HepG2 (cell line): ENCODE measurements around the gene HP1BP3. TPM values are rescaled to one million over a fixed set of nuclear protein-coding genes. Genes with fewer than 3 reads are reported as not detected.

Source experiments
- CAMTA2 ChIP-seq: sonication (generic); formaldehyde crosslinking; IDR thresholded peaks from 2 replicates; pipeline ENCODE4 v1.4.0; 2020; ENCODE audit warnings: mild to moderate bottlenecking, missing genetic modification reagents, borderline replicate concordance
- DNMT3B ChIP-seq: conservative IDR thresholded peaks from 2 replicates; pipeline ENCODE4 v1.6.1; 2016; ENCODE audit warnings: missing biosample characterization, control low read depth
- HMGXB3 ChIP-seq: sonication (generic); formaldehyde crosslinking; IDR thresholded peaks from 2 replicates; pipeline ENCODE4 v1.4.0; 2020; ENCODE audit warnings: missing genetic modification reagents, borderline replicate concordance
- HNRNPUL1 ChIP-seq: fragments of 200-400 bp; formaldehyde crosslinking; IDR thresholded peaks from 2 replicates; pipeline ENCODE4 v1.6.1; 2017; ENCODE audit warnings: low read depth, mild to moderate bottlenecking, low read length, moderate library complexity
- PLSCR1 ChIP-seq: sonication (generic); formaldehyde crosslinking; IDR thresholded peaks from 2 replicates; pipeline ENCODE4 v1.5.0; 2020; ENCODE audit warnings: missing genetic modification reagents, mild to moderate bottlenecking, borderline replicate concordance
- THAP8 ChIP-seq: sonication (generic); formaldehyde crosslinking; IDR thresholded peaks from 2 replicates; pipeline ENCODE4 v1.5.1; 2020; ENCODE audit warnings: missing genetic modification reagents, mild to moderate bottlenecking, borderline replicate concordance
- ZBTB38 ChIP-seq: sonication (generic); formaldehyde crosslinking; IDR thresholded peaks from 2 replicates; pipeline ENCODE4 v1.5.1; 2020; ENCODE audit warnings: mild to moderate bottlenecking, missing genetic modification reagents
- ZBTB40 ChIP-seq, 2 experiments: fragments of 450-650 bp in 1 of 2; sonication (generic) in 1 of 2; formaldehyde crosslinking in 1 of 2; IDR thresholded peaks; 2 replicates each; pipeline versions ENCODE4 v1.6.1 to v1.8.0; 2016 to 2022; ENCODE audit warnings: antibody characterized with exemption in 1 of 2, mild to moderate bottlenecking in 1 of 2, missing genetic modification reagents in 1 of 2
- ZNF230 ChIP-seq: sonication (generic); formaldehyde crosslinking; IDR thresholded peaks from 2 replicates; pipeline ENCODE4 v1.4.0; 2020; ENCODE audit warnings: mild to moderate bottlenecking, missing genetic modification reagents
- ZNF362 ChIP-seq: sonication (generic); formaldehyde crosslinking; IDR thresholded peaks from 2 replicates; pipeline ENCODE4 v1.4.0; 2020; ENCODE audit warnings: missing genetic modification reagents, mild to moderate bottlenecking, borderline replicate concordance
- polyA plus RNA-seq, 8 experiments: library from polyadenylated mRNA; depleted of rRNA in 3 of 8; stranded (reverse) in 7 of 8; unstranded in 1 of 8; fragments of >200 nt; fragmentation: Illumina TruSeq in 4 of 8; extraction: Trizol in 4 of 8; gene quantifications; 2 replicates each; pipeline versions ENCODE4 v1.2.1 to v1.2.3, GENCODE V29; 2011 to 2016; ENCODE audit warnings: low read depth in 4 of 8, missing spikeins in 1 of 8, mixed read lengths in 1 of 8; ENCODE audit not compliant: insufficient read depth in 1 of 8
- total RNA-seq, 5 experiments: library from RNA; depleted of rRNA; stranded (reverse); fragments of >200 nt; fragmentation: Illumina TruSeq; extraction: Trizol; gene quantifications; 2 replicates each; pipeline ENCODE4 v1.2.3, GENCODE V29; 2016; ENCODE audit warnings: low read depth in 1 of 5

HP1BP3 gene
- total and polyA plus RNA-seq, 2 of the 13 experiments (the other 11 are each of a cell fraction or from before 2014, with no cell fraction given), result 98.5 to 137 TPM

- TF ChIP-seq THAP8 (CRISPR knock-in tag), result no peak
- no peak for TF ChIP-seq ZNF362
- TF ChIP-seq PLSCR1 (CRISPR knock-in tag), result no peak
- TF ChIP-seq ZBTB38, result no peak
- TF ChIP-seq CAMTA2, result no peak
- TF ChIP-seq HNRNPUL1, result no peak
- no peak for TF ChIP-seq ZNF230 (CRISPR knock-in tag)
- peak; percentile 94 for TF ChIP-seq DNMT3B (CRISPR knock-in tag)
- TF ChIP-seq HMGXB3 (CRISPR knock-in tag), result no peak
- no peak for TF ChIP-seq ZBTB40 (IDR thresholded peaks at IDR 0.05)
- no peak for TF ChIP-seq ZBTB40 (CRISPR knock-in tag; IDR thresholded peaks at IDR 0.05)
- TF ChIP-seq, all 625 proteins: peak for 172
Observed at GRCh38 chr1:20732588-20733359, 54.3 kb downstream of the HP1BP3 start, which contains the start of gene SH2D5 (continued).
